ENCODE measurements around the gene INO80C.
"Not testable (repeated sequence)": the region's sequence is repeated elsewhere in the genome, so short reads cannot be mapped to it uniquely, and the experiment has no call there.

INO80C gene

GRCh38 chr18:35489281-35489680 lies 8.5 kb downstream of the INO80C start:
- not testable (repeated sequence) for DNase-seq (ENCODE audit: low spot score)

- DNase-seq (ENCODE audit: low spot score), result not testable (repeated sequence)
These were observed 9.4 kb downstream of the INO80C start for GRCh38 chr18:35488396-35488795.

GRCh38 chr18:35487525-35487924 lies 10.2 kb downstream of the INO80C start:
- not testable (repeated sequence) for DNase-seq (ENCODE audit: low spot score)

- no peak for DNase-seq (ENCODE audit: low spot score)
These were observed 11.9 kb downstream of the INO80C start for GRCh38 chr18:35485852-35486251.

- DNase-seq (ENCODE audit: low spot score), result no peak
These were observed 13.7 kb downstream of the INO80C start for GRCh38 chr18:35484034-35484433.

- peak; percentile 56 for DNase-seq (ENCODE audit: low spot score)
These were observed 15.8 kb downstream of the INO80C start for GRCh38 chr18:35481960-35482366.

GRCh38 chr18:35479911-35480586 lies 17.7 kb downstream of the INO80C start:
- DNase-seq (ENCODE audit: low spot score), result peak; percentile 74

GRCh38 chr18:35478520-35479435 lies 19.0 kb downstream of the INO80C start:
- peak; percentile 93 for DNase-seq (ENCODE audit: low spot score)

GRCh38 chr18:35477974-35478373 lies 19.8 kb downstream of the INO80C start:
- DNase-seq (ENCODE audit: low spot score), result no peak

- no peak for DNase-seq (ENCODE audit: low spot score)
These were observed 20.3 kb downstream of the INO80C start for GRCh38 chr18:35477497-35477896.

GRCh38 chr18:35474884-35475283 lies 22.9 kb downstream of the INO80C start:
- DNase-seq (ENCODE audit: low spot score), result no peak

GRCh38 chr18:35473562-35473961 lies 24.2 kb downstream of the INO80C start:
- DNase-seq (ENCODE audit: low spot score), result no peak

- no peak for DNase-seq (ENCODE audit: low spot score)
These were observed 27.3 kb downstream of the INO80C start for GRCh38 chr18:35470435-35470834.

- DNase-seq (ENCODE audit: low spot score), result no peak
These were observed 28.0 kb downstream of the INO80C start for GRCh38 chr18:35469725-35470124.

GRCh38 chr18:35468711-35469110 lies 29.0 kb downstream of the INO80C start:
- DNase-seq (ENCODE audit: low spot score), result no peak

GRCh38 chr18:35467624-35468016 lies 30.1 kb downstream of the INO80C start:
- DNase-seq (ENCODE audit: low spot score), result no peak

- DNase-seq (ENCODE audit: low spot score), result no peak
These were observed 30.7 kb downstream of the INO80C start for GRCh38 chr18:35466815-35467623.

GRCh38 chr18:35466334-35466733 lies 31.4 kb downstream of the INO80C start:
- DNase-seq (ENCODE audit: low spot score), result no peak

GRCh38 chr18:35465329-35465728 lies 32.4 kb downstream of the INO80C start:
- no peak for DNase-seq (ENCODE audit: low spot score)

GRCh38 chr18:35464831-35465279 lies 32.9 kb downstream of the INO80C start:
- DNase-seq (ENCODE audit: low spot score), result no peak

- DNase-seq (ENCODE audit: low spot score), result no peak
These were observed 33.9 kb downstream of the INO80C start for GRCh38 chr18:35463827-35464226.

- no peak for DNase-seq (ENCODE audit: low spot score)
These were observed 34.7 kb downstream of the INO80C start for GRCh38 chr18:35463050-35463449.
